HG02938 (cell line): Measurements from ENCODE around the gene RGL2.
A peak's percentile ranks its signal among the peaks of the same experiment; 100 is the strongest.
"Not testable (repeated sequence)": the region's sequence is repeated elsewhere in the genome, so short reads cannot be mapped to it uniquely, and the experiment has no call there.

Experiments used
- ATAC-seq: cut with Tn5 transposase; IDR thresholded peaks from one replicate; pipeline ENCODE4 v1.9.1; 2021; ENCODE audit warnings: mild to moderate bottlenecking, moderate library complexity; ENCODE audit not compliant: unreplicated experiment

The RGL2 gene

GRCh38 chr6:33276864-33277662, 21.7 kb downstream of the RGL2 start, which contains the start of gene B3GALT4:
TSS of gene B3GALT4 (plus strand) at chr6:33277123. CDS start at chr6:33277420, 297 bp downstream.
- peak; percentile 37 for ATAC-seq

- ATAC-seq: no peak
These were observed 22.2 kb downstream of the RGL2 start for GRCh38 chr6:33276581-33276863.

- ATAC-seq: not testable (repeated sequence)
These were observed 22.8 kb downstream of the RGL2 start for GRCh38 chr6:33275795-33276580.

- ATAC-seq: no peak
These were observed 24.5 kb downstream of the RGL2 start for GRCh38 chr6:33273924-33274902.

GRCh38 chr6:33273129-33273923, 25.4 kb downstream of the RGL2 start:
- ATAC-seq: no peak

- peak; percentile 14 for ATAC-seq
These were observed 26.2 kb downstream of the RGL2 start for GRCh38 chr6:33272275-33273128.

GRCh38 chr6:33271468-33272274, 27.1 kb downstream of the RGL2 start, which contains the start of the genes RPS18 and VPS52:
TSS of gene RPS18 (plus strand) at chr6:33272075. CDS start at chr6:33272120, 45 bp downstream.
TSS of gene VPS52 (minus strand) at chr6:33271876. CDS start at chr6:33271675, 201 bp downstream.
- ATAC-seq: peak; percentile 73

- no peak for ATAC-seq
These were observed 27.6 kb downstream of the RGL2 start for GRCh38 chr6:33271117-33271467.

- no peak for ATAC-seq
These were observed 34.7 kb downstream of the RGL2 start for GRCh38 chr6:33264015-33264414.

GRCh38 chr6:33262490-33262889, 36.3 kb downstream of the RGL2 start:
- ATAC-seq: not testable (repeated sequence)

GRCh38 chr6:33259032-33259431, 39.7 kb downstream of the RGL2 start:
- ATAC-seq: no peak

- no peak for ATAC-seq
These were observed 44.2 kb downstream of the RGL2 start for GRCh38 chr6:33254591-33254990.

- no peak for ATAC-seq
These were observed 46.0 kb downstream of the RGL2 start for GRCh38 chr6:33252759-33253158.

- ATAC-seq: no peak
These were observed 47.2 kb downstream of the RGL2 start for GRCh38 chr6:33251395-33252012.

- ATAC-seq: no peak
These were observed 48.0 kb downstream of the RGL2 start for GRCh38 chr6:33250731-33251130.

- ATAC-seq: no peak
These were observed 48.8 kb downstream of the RGL2 start for GRCh38 chr6:33249732-33250630.
